T-helper 2 cell treated with Interferon-gamma antibody and Interleukin-4, amounts not matched to agents 5 μg/mL and 100 μg/mL, for 36 hours (primary cell): ENCODE measurements around the gene SEC14L3.
"Not testable (repeated sequence)": the region's sequence is repeated elsewhere in the genome, so short reads cannot be mapped to it uniquely, and the experiment has no call there.

Source experiments
- DNase-seq: peaks from one replicate; pipeline ENCODE4 v3.0.0; 2021; ENCODE audit warnings: low spot score
- H3K27ac Mint-ChIP-seq: one replicate; pipeline ENCODE4 v1.8.0; 2021; ENCODE audit warnings: mild to moderate bottlenecking, mixed read lengths
- H3K27me3 Mint-ChIP-seq: one replicate; pipeline ENCODE4 v1.8.0; 2021; ENCODE audit warnings: low read depth, mixed read lengths
- H3K36me3 Mint-ChIP-seq: one replicate; pipeline ENCODE4 v1.8.0; 2021; ENCODE audit warnings: low read depth, mixed read lengths
- H3K4me1 Mint-ChIP-seq: one replicate; pipeline ENCODE4 v1.8.0; 2021; ENCODE audit warnings: low read depth, mixed read lengths
- H3K4me3 Mint-ChIP-seq: one replicate; pipeline ENCODE4 v1.8.0; 2022; ENCODE audit warnings: mild to moderate bottlenecking, moderate library complexity, mixed read lengths
- H3K9me3 Mint-ChIP-seq: one replicate; pipeline ENCODE4 v1.8.0; 2021; ENCODE audit warnings: mixed read lengths

Gene SEC14L3

GRCh38 chr22:30472994-30473720 lies 1.3 kb upstream of the SEC14L3 start:
- Mint-ChIP-seq H3K9me3 (no peaks in the 10 kb centered on the region), H3K4me1 (peaks cover 6% of the 10 kb centered on the region), H3K36me3 (no peaks in the 10 kb centered on the region), H3K27ac (no peak overlapping the region), H3K27me3 (peaks cover 12% of the 10 kb centered on the region), H3K4me3 (no peak overlapping the region)
- DNase-seq, result no peak

GRCh38 chr22:30470655-30471054 lies 1.2 kb downstream of the SEC14L3 start:
- Mint-ChIP-seq H3K27me3 (peaks cover 11% of the 10 kb centered on the region), H3K9me3 (no peaks in the 10 kb centered on the region), H3K36me3 (no peaks in the 10 kb centered on the region), H3K27ac (no peak overlapping the region), H3K4me3 (no peak overlapping the region), H3K4me1 (peaks cover 6% of the 10 kb centered on the region)
- no peak for DNase-seq

- peaks cover 8% of the 10 kb centered on the region for H3K27me3 Mint-ChIP-seq
- no peaks in the 10 kb centered on the region for H3K36me3 Mint-ChIP-seq
- H3K27ac Mint-ChIP-seq, result no peak overlapping the region
- no peak for DNase-seq
- no peak overlapping the region for H3K4me3 Mint-ChIP-seq
- peaks cover 6% of the 10 kb centered on the region for H3K4me1 Mint-ChIP-seq
- no peaks in the 10 kb centered on the region for H3K9me3 Mint-ChIP-seq
These were observed 2.7 kb downstream of the SEC14L3 start for GRCh38 chr22:30469165-30469564.

- not testable (repeated sequence) for H3K27me3 Mint-ChIP-seq, H3K27ac Mint-ChIP-seq, DNase-seq, H3K4me1 Mint-ChIP-seq, H3K9me3 Mint-ChIP-seq, H3K36me3 Mint-ChIP-seq, H3K4me3 Mint-ChIP-seq
These were observed 11.3 kb downstream of the SEC14L3 start for GRCh38 chr22:30460555-30460954.

GRCh38 chr22:30460147-30460546 lies 11.7 kb downstream of the SEC14L3 start:
- Mint-ChIP-seq H3K27ac (no peak overlapping the region), H3K4me3 (no peak overlapping the region), H3K36me3 (no peaks in the 10 kb centered on the region), H3K4me1 (no peaks in the 10 kb centered on the region), H3K9me3 (no peaks in the 10 kb centered on the region), H3K27me3 (peaks cover 1% of the 10 kb centered on the region)
- DNase-seq, result no peak

GRCh38 chr22:30459181-30460052 lies 12.4 kb downstream of the SEC14L3 start:
- no peak for DNase-seq
- Mint-ChIP-seq H3K27ac (no peak overlapping the region), H3K4me1 (no peaks in the 10 kb centered on the region), H3K4me3 (no peak overlapping the region), H3K36me3 (no peaks in the 10 kb centered on the region), H3K27me3 (no peaks in the 10 kb centered on the region), H3K9me3 (no peaks in the 10 kb centered on the region)

- no peak overlapping the region for H3K27ac Mint-ChIP-seq
- no peak overlapping the region for H3K4me3 Mint-ChIP-seq
- DNase-seq, result no peak
- H3K27me3 Mint-ChIP-seq, result no peaks in the 10 kb centered on the region
- H3K36me3 Mint-ChIP-seq, result no peaks in the 10 kb centered on the region
- no peaks in the 10 kb centered on the region for H3K9me3 Mint-ChIP-seq
- no peaks in the 10 kb centered on the region for H3K4me1 Mint-ChIP-seq
These were observed 13.8 kb downstream of the SEC14L3 start for GRCh38 chr22:30457981-30458380.

- DNase-seq, result no peak
- no peaks in the 10 kb centered on the region for H3K36me3 Mint-ChIP-seq
- peaks cover 5% of the 10 kb centered on the region for H3K27me3 Mint-ChIP-seq
- H3K9me3 Mint-ChIP-seq, result no peaks in the 10 kb centered on the region
- H3K4me1 Mint-ChIP-seq, result no peaks in the 10 kb centered on the region
- H3K4me3 Mint-ChIP-seq, result no peak overlapping the region
- H3K27ac Mint-ChIP-seq, result no peak overlapping the region
These were observed 16.6 kb downstream of the SEC14L3 start for GRCh38 chr22:30455075-30455840.

- H3K36me3 Mint-ChIP-seq, result no peaks in the 10 kb centered on the region
- no peak for DNase-seq
- H3K27ac Mint-ChIP-seq, result no peak overlapping the region
These were observed 17.9 kb downstream of the SEC14L3 start for GRCh38 chr22:30453731-30454510.

GRCh38 chr22:30452861-30453260 lies 19.0 kb downstream of the SEC14L3 start:
- Mint-ChIP-seq H3K27me3 (peaks cover 5% of the 10 kb centered on the region), H3K4me3 (no peak overlapping the region), H3K36me3 (no peaks in the 10 kb centered on the region)

More at GRCh38 chr22:30453731-30454510, 17.9 kb downstream of the SEC14L3 start:
- Mint-ChIP-seq H3K4me3 (no peak overlapping the region), H3K4me1 (no peaks in the 10 kb centered on the region), H3K9me3 (no peaks in the 10 kb centered on the region), H3K27me3 (peaks cover 5% of the 10 kb centered on the region)

GRCh38 chr22:30451488-30451887 lies 20.3 kb downstream of the SEC14L3 start:
- H3K27ac Mint-ChIP-seq, DNase-seq, H3K36me3 Mint-ChIP-seq, H3K4me1 Mint-ChIP-seq, H3K27me3 Mint-ChIP-seq, H3K4me3 Mint-ChIP-seq, H3K9me3 Mint-ChIP-seq: not testable (repeated sequence)

More at GRCh38 chr22:30452861-30453260, 19.0 kb downstream of the SEC14L3 start:
- Mint-ChIP-seq H3K27ac (no peak overlapping the region), H3K9me3 (no peaks in the 10 kb centered on the region), H3K4me1 (no peaks in the 10 kb centered on the region)
- no peak for DNase-seq

- peaks cover 5% of the 10 kb centered on the region for H3K9me3 Mint-ChIP-seq
- H3K4me1 Mint-ChIP-seq, result peaks cover 7% of the 10 kb centered on the region
- peaks cover 13% of the 10 kb centered on the region for H3K27me3 Mint-ChIP-seq
- H3K4me3 Mint-ChIP-seq, result no peak overlapping the region
- DNase-seq, result no peak
- H3K36me3 Mint-ChIP-seq, result no peaks in the 10 kb centered on the region
- H3K27ac Mint-ChIP-seq, result no peak overlapping the region
These were observed 24.2 kb downstream of the SEC14L3 start for GRCh38 chr22:30447656-30448055.

- Mint-ChIP-seq H3K4me1 (peaks cover 14% of the 10 kb centered on the region), H3K9me3 (peaks cover 5% of the 10 kb centered on the region), H3K27ac (no peak overlapping the region), H3K27me3 (peaks cover 17% of the 10 kb centered on the region), H3K36me3 (peaks cover 3% of the 10 kb centered on the region), H3K4me3 (no peak overlapping the region)
- DNase-seq, result no peak
These were observed 26.2 kb downstream of the SEC14L3 start for GRCh38 chr22:30445438-30446145.
